C4-2B (cell line): ENCODE measurements around the gene CDS1.

ENCODE experiments used
- H3K27ac ChIP-seq: fragments of 450-650 bp; 2 replicates; pipeline ENCODE4 v1.5.1; 2017
- CTCF ChIP-seq: fragments of 450-650 bp; conservative IDR thresholded peaks from 2 replicates; pipeline ENCODE4 v1.5.1; 2017; ENCODE audit warnings: mild to moderate bottlenecking
- ZFX ChIP-seq: fragments of 450-650 bp; IDR thresholded peaks from 2 replicates; pipeline ENCODE4 v1.6.1; 2017

Gene CDS1

GRCh38 chr4:84565951-84566350 lies 17.0 kb upstream of the CDS1 start:
- no peak overlapping the region for H3K27ac ChIP-seq
- no peak for TF ChIP-seq CTCF
- no peak for TF ChIP-seq ZFX

- no peak overlapping the region for H3K27ac ChIP-seq
Observed at GRCh38 chr4:84568496-84568895, 14.4 kb upstream of the CDS1 start.

GRCh38 chr4:84569009-84569408 lies 13.9 kb upstream of the CDS1 start:
- TF ChIP-seq ZFX, result no peak
- TF ChIP-seq CTCF, result no peak
- no peak overlapping the region for H3K27ac ChIP-seq

More at GRCh38 chr4:84568496-84568895, 14.4 kb upstream of the CDS1 start:
- TF ChIP-seq CTCF, result no peak
- TF ChIP-seq ZFX, result no peak

- TF ChIP-seq ZFX (no peak), CTCF (no peak)
Observed at GRCh38 chr4:84573385-84574068, 9.4 kb upstream of the CDS1 start.

GRCh38 chr4:84574069-84574720 lies 8.7 kb upstream of the CDS1 start:
- TF ChIP-seq CTCF, result no peak
- TF ChIP-seq ZFX, result no peak
- H3K27ac ChIP-seq, result no peak overlapping the region

More at GRCh38 chr4:84573385-84574068, 9.4 kb upstream of the CDS1 start:
- H3K27ac ChIP-seq, result no peak overlapping the region

GRCh38 chr4:84578540-84579402 lies 4.2 kb upstream of the CDS1 start:
- H3K27ac ChIP-seq, result no peak overlapping the region
- TF ChIP-seq ZFX (no peak), CTCF (peak; percentile 80)

GRCh38 chr4:84579403-84579776 lies 3.5 kb upstream of the CDS1 start:
- no peak for TF ChIP-seq ZFX
- no peak for TF ChIP-seq CTCF
- no peak overlapping the region for H3K27ac ChIP-seq
